ENCODE data around the gene AOC2. TPM values are rescaled to one million over a fixed set of nuclear protein-coding genes. Genes with fewer than 3 reads are reported as not detected.
"Not testable (repeated sequence)": the region's sequence is repeated elsewhere in the genome, so short reads cannot be mapped to it uniquely, and the experiment has no call there.

The AOC2 gene
- total RNA-seq, 2 donors from 2014 or later, result 0.32 to 1.1 TPM

DNA sequence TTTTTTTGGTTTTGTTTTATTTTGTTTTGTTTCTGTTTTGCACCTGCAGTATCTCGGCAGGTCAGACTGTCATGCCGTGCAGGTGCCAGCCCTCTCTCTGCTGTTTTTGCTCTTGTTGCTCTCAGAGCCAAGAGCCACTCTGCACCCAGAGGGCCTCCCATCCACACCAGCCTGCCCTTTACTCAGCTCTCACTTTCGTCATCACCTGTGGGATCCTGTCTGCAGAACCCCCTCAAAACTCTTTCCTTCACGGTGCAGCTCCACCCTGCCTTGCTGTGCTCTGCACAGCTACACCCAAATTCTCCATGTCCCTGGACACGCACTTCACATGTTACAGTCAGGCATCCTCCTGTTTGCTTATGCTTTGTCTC lies 9.2 kb downstream of the AOC2 start:
- Histone ChIP-seq H3K4me1 (no peaks in the 10 kb centered on the region), H3K9me3 (no peaks in the 10 kb centered on the region), H3K9ac (ENCODE audit: low read depth in 2 of 2, low read length in 2 of 2) (peak overlapping the region; percentile 1 to 36), H3K27me3 (no peaks in the 10 kb centered on the region), H3K27ac (no peak overlapping the region), H3K4me3 (peak overlapping the region; percentile 24), H3K36me3 (no peaks in the 10 kb centered on the region)
- DNase-seq, result no peak
- TF ChIP-seq, protein P1, sequence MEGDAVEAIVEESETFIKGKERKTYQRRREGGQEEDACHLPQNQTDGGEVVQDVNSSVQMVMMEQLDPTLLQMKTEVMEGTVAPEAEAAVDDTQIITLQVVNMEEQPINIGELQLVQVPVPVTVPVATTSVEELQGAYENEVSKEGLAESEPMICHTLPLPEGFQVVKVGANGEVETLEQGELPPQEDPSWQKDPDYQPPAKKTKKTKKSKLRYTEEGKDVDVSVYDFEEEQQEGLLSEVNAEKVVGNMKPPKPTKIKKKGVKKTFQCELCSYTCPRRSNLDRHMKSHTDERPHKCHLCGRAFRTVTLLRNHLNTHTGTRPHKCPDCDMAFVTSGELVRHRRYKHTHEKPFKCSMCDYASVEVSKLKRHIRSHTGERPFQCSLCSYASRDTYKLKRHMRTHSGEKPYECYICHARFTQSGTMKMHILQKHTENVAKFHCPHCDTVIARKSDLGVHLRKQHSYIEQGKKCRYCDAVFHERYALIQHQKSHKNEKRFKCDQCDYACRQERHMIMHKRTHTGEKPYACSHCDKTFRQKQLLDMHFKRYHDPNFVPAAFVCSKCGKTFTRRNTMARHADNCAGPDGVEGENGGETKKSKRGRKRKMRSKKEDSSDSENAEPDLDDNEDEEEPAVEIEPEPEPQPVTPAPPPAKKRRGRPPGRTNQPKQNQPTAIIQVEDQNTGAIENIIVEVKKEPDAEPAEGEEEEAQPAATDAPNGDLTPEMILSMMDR (IDR thresholded peaks at IDR 0.05), result no peak
- intact Hi-C loops (cut with DNase I), result no loop called here

DNA sequence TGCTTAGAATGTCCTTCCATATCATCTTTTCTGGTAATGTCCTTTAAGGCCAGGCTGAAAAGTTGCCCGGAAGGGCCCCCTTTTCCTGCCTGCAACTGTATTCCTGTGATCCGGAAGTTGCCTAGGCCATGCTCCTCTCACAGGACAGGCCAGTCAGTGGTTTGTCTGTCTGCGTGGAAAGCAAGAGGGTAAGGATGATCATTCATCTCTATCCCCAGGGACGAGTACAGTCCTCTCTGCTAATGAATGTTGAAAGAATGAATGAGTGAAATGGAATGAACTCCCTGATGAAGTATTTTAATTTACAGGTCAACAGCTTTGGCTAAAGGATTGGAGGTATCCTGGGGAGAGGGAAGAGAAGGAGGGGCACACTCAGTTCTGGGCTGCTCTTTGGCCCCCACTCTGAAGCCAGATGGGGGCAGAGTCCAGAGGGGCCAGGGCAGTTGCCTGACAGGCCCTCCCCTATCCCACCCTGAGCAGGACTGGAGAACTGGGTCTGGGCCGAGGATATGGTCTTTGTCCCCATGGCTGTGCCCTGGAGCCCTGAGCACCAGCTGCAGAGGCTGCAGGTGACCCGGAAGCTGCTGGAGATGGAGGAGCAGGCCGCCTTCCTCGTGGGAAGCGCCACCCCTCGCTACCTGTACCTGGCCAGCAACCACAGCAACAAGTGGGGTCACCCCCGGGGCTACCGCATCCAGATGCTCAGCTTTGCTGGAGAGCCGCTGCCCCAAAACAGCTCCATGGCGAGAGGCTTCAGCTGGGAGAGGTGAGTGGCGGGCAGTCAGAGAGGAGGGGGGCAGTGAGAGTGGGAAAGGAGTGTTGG lies 9.8 kb downstream of the AOC2 start:
- TF ChIP-seq, protein P1 (IDR thresholded peaks at IDR 0.05), result no peak
- intact Hi-C loops (cut with DNase I), result no loop called here
- Histone ChIP-seq H3K4me3 (peak overlapping the region; percentile 24), H3K27me3 (no peaks in the 10 kb centered on the region), H3K36me3 (no peaks in the 10 kb centered on the region), H3K9me3 (no peaks in the 10 kb centered on the region), H3K4me1 (no peaks in the 10 kb centered on the region), H3K9ac (ENCODE audit: low read depth in 2 of 2, low read length in 2 of 2) (peak overlapping the region in 1 of 2 donors; percentile 36), H3K27ac (no peak overlapping the region)
- DNase-seq, result no peak

DNA sequence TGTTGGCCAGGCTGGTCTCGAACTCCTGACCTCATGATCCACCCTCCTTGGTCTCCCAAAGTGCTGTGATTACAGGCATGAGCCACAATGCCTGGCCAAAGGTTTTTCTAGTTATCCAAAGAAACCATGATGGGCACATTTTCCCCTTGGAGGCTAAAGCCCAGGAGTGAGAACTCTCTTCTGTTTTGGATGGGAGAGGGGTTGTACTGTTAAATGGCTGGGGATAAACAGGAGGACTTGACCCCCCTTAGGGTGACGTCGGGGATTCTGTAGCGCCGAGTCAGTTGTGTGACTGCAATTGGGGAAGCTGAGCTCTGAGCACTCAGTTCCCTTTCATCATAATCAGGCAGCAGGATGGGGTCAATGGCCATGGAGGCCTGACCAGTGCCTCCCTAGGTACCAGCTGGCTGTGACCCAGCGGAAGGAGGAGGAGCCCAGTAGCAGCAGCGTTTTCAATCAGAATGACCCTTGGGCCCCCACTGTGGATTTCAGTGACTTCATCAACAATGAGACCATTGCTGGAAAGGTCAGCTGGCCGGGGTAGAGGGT lies 10.7 kb downstream of the AOC2 start:
- H3K4me1 ChIP-seq, result no peaks in the 10 kb centered on the region
- DNase-seq, result no peak
- H3K27me3 ChIP-seq, result no peaks in the 10 kb centered on the region
- TF ChIP-seq, protein P1 (IDR thresholded peaks at IDR 0.05), result no peak
- no peaks in the 10 kb centered on the region for H3K36me3 ChIP-seq
- H3K4me3 ChIP-seq, result no peak overlapping the region
- no peaks in the 10 kb centered on the region for H3K9me3 ChIP-seq
- H3K27ac ChIP-seq, result no peak overlapping the region
- intact Hi-C loops (cut with DNase I), result no loop called here
- no peak overlapping the region for H3K9ac ChIP-seq (ENCODE audit: low read depth in 2 of 2, low read length in 2 of 2)

DNA sequence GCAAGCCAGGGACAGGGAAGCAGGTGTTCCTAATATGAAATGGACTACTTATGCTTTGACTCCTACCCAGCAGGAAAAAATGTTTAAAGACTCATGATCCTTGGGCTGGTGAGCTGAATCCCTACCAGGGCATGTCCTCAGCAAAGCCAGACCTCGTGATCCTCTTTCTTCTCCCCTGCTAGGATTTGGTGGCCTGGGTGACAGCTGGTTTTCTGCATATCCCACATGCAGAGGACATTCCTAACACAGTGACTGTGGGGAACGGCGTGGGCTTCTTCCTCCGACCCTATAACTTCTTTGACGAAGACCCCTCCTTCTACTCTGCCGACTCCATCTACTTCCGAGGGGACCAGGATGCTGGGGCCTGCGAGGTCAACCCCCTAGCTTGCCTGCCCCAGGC lies 11.7 kb downstream of the AOC2 start:
- H3K4me3 ChIP-seq; H3K4me1 ChIP-seq; DNase-seq; intact Hi-C loops (cut with DNase I); H3K27ac ChIP-seq; H3K36me3 ChIP-seq; H3K9me3 ChIP-seq; H3K9ac ChIP-seq (ENCODE audit: low read depth in 2 of 2, low read length in 2 of 2); H3K27me3 ChIP-seq: not testable (repeated sequence)

DNA sequence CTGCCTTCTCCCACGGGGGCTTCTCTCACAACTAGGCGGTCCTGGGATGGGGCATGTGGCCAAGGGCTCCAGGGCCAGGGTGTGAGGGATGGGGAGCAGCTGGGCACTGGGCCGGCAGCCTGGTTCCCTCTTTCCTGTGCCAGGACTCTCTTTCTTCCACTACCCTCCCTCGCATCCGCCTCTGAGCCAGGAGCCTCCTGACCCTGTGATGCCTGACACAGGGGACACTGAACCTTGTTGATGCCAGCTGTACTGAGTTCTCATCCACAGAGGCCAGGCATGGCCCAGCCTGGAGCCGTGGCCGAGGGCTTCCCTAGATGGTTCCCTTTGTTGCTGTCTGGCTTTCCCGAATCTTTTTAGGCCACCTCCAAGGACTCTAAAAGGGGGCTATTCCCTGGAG lies 12.1 kb downstream of the AOC2 start:
- H3K27me3 ChIP-seq; H3K4me1 ChIP-seq; H3K36me3 ChIP-seq; intact Hi-C loops (cut with DNase I); H3K9ac ChIP-seq (ENCODE audit: low read depth in 2 of 2, low read length in 2 of 2); DNase-seq; H3K9me3 ChIP-seq; H3K4me3 ChIP-seq; H3K27ac ChIP-seq: not testable (repeated sequence)

DNA sequence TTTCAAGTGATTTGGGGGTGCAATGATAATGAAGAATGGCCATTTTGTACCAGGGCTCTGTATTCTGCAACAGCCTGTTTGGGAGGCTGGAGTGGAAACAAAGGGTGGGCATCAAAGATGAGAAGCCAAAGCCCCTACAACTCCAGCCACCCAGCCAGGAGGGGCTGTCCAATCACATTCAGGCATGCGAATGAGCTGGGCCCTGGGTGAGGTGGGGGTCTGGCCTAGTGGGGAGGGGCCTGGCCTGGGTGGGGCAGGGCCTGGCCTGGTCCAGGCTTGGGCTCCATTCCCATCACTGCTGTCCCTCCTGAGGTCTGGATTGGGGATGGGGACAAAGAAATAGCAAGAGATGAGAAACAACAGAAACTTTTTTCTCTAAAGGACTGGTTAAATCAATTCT lies 13.0 kb downstream of the AOC2 start:
- no peak overlapping the region for H3K27ac ChIP-seq
- no peak overlapping the region for H3K4me3 ChIP-seq
- DNase-seq, result no peak
- no peaks in the 10 kb centered on the region for H3K27me3 ChIP-seq
- no peaks in the 10 kb centered on the region for H3K9me3 ChIP-seq
- intact Hi-C loops (cut with DNase I), result no loop called here
- no peaks in the 10 kb centered on the region for H3K4me1 ChIP-seq
- no peaks in the 10 kb centered on the region for H3K36me3 ChIP-seq
- H3K9ac ChIP-seq (ENCODE audit: low read depth in 2 of 2, low read length in 2 of 2), result no peak overlapping the region
- TF ChIP-seq, protein P1 (IDR thresholded peaks at IDR 0.05), result no peak
